Renal pelvis (tissue), 4 donors: ENCODE results near the gene MYO16. TPM values are rescaled to one million over a fixed set of nuclear protein-coding genes. Genes with fewer than 3 reads are reported as not detected.
A peak's percentile ranks its signal among the peaks of the same experiment; 100 is the strongest.
"Not testable (repeated sequence)": the region's sequence is repeated elsewhere in the genome, so short reads cannot be mapped to it uniquely, and the experiment has no call there.

Experiments used
- DNase-seq: peaks from one replicate; pipeline ENCODE4 v3.0.0-alpha.2; 2013
- polyA plus RNA-seq, 3 donors: library from polyadenylated mRNA; unstranded; fragments of 120-200 nt; gene quantifications; one replicate each; pipeline ENCODE4 v1.2.1, GENCODE V29; 2013; ENCODE audit not compliant: insufficient read length in 3 of 3

The MYO16 gene
- polyA plus RNA-seq, 3 donors = 0.26 to 0.54 (median 0.52) TPM

DNA sequence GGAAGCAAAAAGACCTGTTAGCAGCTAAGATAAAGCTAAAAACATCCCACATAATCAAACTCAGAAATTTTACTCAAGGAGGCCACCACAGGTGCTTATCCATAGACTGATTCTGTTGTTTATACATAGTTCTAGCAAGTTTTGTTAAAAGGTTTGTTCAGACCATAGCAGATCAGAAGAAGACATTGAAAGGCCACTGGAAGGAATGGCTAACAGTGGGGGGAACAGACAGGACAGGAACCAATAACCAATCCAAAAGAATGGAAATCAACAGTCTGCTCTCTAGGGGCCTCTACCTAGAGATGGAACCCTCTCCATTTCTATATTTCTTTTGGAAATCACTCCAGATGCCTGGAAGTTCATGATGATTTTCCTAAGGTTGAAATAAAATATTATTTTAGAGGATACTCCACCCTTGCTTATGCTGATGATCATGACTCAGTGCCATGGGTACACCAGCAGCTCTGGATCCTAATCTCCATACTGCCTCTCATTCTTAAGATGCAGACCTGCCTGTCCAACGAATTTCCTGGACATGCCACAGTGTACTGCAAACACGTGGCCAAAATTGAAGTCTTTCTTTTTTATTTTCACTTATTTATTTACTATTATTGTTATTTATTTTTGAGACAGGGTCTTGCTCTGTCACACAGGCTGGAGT, 260.0 kb downstream of the MYO16 start:
- no peak for DNase-seq

DNA sequence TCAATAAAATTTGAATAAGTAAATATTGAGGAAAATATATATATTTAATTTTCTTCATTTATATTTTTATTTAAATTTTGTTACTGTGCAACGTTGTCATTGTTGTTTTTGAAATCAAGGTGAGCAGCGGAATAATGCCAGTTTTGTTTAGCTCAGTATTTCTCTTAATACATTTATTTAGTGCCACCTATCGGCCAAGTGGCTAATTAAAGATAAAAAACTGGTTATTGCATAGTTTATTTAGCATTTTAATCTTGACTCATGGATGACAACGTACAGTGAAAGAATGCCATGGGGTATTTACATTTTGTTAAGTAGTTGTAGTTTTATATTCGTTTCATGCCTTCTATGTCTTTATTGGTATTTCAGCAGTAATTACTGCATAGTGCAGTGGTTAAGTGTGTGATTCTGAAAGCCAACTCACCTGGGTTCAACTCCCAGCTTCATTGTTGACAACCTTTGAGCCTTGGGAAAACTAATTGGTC, 265.9 kb downstream of the MYO16 start:
- DNase-seq = peak; percentile 34

DNA sequence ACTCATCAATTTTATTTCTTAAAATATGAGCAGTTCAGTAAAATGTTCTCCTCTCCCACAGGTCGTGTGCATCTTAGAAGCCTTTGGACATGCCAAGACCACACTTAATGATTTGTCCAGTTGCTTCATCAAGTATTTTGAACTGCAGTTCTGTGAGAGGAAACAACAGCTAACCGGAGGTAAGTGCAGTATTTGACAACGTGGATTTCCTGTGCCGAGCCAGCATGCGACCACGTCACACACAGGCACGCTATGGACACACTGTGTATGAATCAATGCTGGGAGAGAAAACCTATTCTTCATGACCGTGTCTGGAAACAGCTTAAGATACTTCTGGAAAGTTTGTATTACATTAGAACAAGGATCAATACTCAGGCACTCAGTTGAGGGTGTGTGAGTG, 268.5 kb downstream of the MYO16 start:
- DNase-seq = no peak

DNA sequence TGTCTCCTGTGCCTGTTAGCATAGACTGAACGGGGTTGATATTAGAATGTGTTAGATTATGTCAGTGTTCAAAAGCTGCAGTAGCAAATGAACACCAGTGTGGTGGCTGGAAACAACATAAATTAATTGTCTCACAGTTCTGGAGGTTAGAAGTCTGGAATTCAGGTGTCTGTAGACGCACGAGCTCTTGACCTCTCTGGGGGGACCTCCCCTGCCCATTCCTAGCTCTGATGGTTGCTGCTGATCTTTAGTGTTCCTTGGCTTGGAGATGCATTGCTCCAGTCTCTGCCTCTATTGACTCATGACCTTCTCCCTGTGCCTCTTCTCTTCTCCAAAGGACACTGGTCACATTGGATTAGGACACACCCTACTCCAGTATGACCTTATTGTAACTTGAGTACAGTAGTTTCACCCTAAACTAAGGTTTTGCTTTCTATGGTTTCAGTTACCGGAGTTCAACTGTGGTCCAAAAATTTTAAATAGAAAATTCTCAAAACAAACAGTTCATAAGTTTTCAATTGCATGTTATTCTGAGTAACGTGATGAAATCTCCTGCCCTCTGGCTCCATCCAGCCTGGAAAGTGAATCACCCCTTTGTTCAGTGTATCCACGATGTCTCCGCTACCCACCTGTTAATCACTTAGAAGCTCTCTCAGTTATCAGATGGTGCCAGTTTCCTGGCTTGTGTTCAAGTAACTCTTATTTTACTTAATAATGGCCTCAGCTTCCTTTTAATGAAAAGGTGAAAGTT, 273.2 kb downstream of the MYO16 start:
- no peak for DNase-seq

- no peak for DNase-seq
Observed at GRCh38 chr13:108903613-108904012, 274.2 kb downstream of the MYO16 start.

DNA sequence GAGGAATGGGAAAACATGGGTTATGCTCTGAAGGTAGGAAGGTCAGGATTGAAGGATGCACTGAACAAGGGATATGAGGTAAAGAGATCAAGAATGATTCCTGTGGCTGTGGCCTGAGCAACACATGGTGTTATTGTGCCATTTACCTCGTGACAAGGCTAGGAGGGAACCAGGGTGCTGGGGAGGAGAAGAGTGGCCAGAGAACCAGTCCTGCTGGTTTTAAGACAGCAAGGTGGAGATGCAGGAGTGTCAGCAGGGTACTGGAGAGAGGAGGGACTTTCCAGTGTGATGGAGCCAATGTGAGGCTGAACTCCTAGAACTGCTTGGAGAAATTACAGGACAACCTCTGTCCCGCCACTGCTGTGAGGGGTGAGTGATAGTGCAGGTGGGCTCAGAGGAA, 282.4 kb downstream of the MYO16 start:
- no peak for DNase-seq

- DNase-seq = not testable (repeated sequence)
Observed at GRCh38 chr13:108913731-108914130, 284.3 kb downstream of the MYO16 start.

GRCh38 chr13:108915095-108915633, 285.8 kb downstream of the MYO16 start:
- peak; percentile 9 for DNase-seq

DNA sequence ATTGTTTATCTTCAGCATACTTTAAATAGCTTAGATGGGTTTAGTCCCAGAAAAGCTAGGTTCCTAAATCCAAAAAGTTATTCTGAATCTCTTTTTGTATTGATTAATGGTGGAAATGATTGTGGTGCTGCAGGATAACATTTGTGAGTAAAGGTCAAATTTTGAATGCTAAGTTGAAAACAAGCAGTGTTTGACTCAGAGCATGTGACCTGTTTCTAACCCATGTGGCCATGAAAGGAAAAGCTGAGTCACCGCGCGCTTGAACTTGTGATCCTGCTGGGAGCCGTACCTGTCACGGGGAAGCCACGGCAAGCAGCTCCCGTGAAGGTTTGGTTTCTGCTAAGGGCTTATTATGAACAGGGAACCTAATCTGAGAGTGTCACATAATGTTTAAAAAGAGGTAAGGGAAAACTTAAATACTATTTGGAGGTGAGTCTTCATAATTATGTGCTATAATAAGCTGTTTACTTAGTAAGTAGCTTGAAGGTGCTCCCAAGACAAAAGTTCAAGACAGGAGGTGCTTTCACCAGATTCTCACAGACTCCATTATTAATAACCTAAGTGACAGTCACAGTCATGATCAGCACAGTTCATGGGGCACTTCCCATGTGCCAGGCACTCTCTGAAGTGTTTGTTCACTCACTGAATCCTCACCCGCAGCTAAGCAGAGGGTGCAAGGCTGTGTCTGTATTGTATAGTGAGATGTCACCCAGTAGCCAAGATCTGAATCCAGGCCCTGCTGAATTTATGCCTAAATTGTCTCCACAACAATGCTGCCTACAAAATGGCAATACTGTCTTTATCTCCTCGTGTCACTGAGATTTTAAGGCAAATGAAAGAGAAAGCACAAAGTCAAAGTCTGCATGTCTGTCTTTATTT, 286.5 kb downstream of the MYO16 start:
- DNase-seq = peak; percentile 38

GRCh38 chr13:108917581-108917980, 288.2 kb downstream of the MYO16 start:
- peak; percentile 17 for DNase-seq

DNA sequence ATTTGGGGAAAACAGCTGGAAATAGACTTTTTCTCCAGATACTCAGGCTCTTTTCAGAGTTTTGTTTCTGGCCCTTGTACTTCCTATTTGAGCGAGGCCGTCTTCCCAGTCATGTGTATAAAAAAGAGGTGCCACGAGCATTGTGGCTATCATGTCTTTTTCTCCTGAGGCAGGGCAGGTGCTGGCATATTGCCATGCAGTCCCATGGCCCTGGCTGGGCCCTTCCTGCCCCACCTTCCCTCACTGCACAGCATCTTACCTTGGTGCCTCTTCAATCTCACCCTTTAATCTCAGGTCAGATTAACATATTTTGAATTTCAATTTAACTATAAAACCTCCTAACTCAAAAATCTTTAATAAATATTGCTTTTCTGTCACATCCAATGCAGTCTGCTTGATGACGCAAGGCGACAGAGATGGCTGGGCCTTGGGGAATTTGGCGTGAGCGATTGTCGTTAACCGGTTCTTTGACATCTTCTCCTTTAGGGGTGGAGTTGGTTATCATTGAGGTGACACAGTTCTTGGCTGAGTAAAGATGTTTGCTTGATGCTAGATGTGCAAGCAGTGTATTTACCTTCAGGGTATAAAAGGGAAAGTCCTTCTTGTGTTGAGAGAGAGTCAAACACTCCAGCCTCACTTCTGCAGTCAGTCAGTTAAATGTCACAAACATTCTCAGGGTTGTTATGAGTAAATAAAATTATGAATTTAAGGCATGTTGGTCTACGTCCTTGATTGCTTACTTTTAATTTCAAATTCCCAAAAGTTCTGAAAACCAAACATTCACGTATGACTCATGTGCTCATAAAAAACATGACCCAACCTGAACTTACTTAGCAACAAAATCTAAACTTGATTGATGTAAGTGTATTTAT, 289.9 kb downstream of the MYO16 start:
- DNase-seq = no peak

DNA sequence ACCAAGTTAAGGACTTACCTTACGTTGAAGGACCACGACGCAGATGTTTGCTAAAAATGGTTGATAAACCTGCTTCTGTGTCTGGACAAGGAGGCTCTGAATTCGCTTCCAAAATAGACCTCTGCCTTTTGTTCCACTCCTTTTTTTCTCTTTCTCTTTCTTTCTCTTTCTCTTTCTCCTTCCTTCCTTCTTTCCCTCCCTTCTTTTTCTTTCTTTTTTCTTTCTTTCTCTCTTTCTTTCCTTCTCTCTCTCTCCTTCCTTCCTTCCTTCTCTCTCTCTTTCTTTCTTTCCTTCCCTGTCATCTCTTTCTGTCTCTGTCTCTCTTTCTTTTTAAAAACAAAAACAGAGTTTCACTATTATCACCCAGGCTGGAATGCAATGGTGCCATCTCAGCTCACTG, 290.7 kb downstream of the MYO16 start:
- DNase-seq = no peak

DNA sequence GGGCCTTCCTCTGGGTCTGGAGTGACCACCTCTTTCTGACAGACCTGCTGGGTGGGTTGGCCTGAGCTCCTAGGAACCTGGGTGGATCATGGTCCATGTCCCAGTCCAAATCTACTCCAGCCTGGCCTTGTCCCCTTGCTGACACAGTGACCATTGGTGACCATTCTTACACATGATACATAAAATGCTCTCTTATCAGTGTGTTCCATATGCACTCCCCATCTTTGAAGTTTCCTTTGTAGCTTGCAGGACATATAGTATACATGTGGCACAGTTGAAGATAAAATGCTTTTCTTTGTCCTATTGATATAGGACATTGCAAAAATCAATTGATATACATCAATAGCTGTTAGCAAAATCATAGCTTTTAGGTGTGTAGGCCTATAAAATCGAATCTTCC, 291.8 kb downstream of the MYO16 start:
- no peak for DNase-seq

- no peak for DNase-seq
Observed at GRCh38 chr13:108922108-108922507, 292.7 kb downstream of the MYO16 start.

DNA sequence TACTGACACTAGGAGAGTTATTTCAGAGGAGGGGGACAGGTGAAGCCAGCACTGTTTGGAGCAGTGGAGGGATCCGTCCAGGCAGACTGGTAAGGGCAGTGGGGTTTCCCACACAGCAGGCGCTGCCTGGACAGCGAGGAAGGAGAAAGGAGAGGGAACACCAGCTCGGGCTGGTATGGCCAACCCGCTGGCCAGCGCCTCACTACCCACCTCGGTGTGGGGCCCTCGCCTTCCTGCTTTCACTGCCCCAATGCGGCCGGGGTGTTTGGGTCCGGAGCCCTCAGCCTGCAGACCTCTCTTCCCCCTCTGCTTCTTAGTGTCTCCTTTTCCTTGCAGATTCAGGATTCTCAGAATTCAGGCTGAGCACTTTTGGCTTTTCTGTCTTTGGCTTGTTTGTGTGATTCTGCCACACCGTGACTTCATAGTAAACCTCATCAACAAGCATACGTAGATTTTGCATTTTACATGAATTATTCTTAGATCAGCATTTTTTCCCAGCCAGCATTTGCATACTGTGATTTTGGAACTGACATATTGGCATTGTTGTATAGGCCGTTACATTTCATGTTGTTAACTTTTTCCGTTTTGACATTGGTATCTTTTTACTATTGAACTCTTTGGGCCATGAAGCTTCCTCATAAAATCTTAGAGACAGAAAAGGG, 294.1 kb downstream of the MYO16 start:
- DNase-seq = no peak

GRCh38 chr13:108924134-108924533, 294.7 kb downstream of the MYO16 start:
- DNase-seq = no peak

- DNase-seq = no peak
Observed at GRCh38 chr13:108924541-108924940, 295.1 kb downstream of the MYO16 start.

GRCh38 chr13:108925070-108925469, 295.7 kb downstream of the MYO16 start:
- DNase-seq = no peak

GRCh38 chr13:108926862-108927261, 297.5 kb downstream of the MYO16 start:
- DNase-seq = no peak

DNA sequence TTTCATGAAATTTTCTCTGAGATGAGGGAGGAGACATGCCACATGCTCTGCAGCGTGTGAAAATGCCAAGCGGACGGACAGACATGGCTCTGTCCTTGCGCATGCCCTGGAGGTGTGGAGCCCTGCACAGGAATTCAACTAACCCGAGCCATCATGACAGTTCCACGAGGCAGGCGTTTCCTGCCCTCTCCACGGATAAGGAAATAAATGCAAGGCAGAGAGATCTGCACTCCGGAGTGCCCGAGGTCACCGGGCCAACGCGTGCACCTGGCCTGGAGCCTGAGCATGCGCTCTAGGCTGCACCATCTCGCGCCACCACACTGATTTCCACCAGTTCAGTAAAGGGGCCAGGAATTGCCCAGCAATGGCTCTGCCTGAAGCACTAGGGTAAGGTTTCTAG, 298.2 kb downstream of the MYO16 start:
- no peak for DNase-seq
